ENCODE data around the gene TIMM8B.

DNA sequence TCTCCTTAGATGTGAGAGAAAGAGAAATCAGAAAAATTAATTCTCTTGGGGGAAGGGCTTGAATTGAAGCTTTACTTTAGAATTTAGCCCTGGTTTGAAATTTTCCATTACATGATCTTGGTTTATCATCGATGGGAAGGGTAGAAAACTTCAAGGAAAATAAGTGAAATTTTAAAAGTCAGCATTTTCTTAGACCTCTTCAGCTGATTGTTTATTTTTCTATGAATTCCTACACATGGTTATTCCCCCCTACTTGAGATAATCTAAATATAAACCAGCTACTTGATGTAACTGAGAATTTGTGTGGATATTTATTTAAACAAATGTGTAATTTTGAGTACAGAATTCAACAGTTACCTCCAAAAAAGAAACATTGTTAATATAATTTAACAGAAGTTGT, 23.6 kb downstream of the TIMM8B start:
- TF ChIP-seq, protein P1, sequence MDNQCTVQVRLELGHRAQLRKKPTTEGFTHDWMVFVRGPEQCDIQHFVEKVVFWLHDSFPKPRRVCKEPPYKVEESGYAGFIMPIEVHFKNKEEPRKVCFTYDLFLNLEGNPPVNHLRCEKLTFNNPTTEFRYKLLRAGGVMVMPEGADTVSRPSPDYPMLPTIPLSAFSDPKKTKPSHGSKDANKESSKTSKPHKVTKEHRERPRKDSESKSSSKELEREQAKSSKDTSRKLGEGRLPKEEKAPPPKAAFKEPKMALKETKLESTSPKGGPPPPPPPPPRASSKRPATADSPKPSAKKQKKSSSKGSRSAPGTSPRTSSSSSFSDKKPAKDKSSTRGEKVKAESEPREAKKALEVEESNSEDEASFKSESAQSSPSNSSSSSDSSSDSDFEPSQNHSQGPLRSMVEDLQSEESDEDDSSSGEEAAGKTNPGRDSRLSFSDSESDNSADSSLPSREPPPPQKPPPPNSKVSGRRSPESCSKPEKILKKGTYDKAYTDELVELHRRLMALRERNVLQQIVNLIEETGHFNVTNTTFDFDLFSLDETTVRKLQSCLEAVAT (IDR thresholded peaks at IDR 0.05): no peak
- TF ChIP-seq FOS (IDR thresholded peaks at IDR 0.05; ENCODE audit: borderline replicate concordance, extremely low read depth, insufficient read length): no peak
- no peak for TF ChIP-seq E2F8 (IDR thresholded peaks at IDR 0.05; ENCODE audit: low read depth, partially characterized antibody)
- TF ChIP-seq, protein P2, sequence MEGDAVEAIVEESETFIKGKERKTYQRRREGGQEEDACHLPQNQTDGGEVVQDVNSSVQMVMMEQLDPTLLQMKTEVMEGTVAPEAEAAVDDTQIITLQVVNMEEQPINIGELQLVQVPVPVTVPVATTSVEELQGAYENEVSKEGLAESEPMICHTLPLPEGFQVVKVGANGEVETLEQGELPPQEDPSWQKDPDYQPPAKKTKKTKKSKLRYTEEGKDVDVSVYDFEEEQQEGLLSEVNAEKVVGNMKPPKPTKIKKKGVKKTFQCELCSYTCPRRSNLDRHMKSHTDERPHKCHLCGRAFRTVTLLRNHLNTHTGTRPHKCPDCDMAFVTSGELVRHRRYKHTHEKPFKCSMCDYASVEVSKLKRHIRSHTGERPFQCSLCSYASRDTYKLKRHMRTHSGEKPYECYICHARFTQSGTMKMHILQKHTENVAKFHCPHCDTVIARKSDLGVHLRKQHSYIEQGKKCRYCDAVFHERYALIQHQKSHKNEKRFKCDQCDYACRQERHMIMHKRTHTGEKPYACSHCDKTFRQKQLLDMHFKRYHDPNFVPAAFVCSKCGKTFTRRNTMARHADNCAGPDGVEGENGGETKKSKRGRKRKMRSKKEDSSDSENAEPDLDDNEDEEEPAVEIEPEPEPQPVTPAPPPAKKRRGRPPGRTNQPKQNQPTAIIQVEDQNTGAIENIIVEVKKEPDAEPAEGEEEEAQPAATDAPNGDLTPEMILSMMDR (IDR thresholded peaks at IDR 0.05 in 2 of 3, conservative IDR thresholded peaks at IDR 0.05 in 1 of 3; ENCODE audit: control insufficient read depth in 2 of 3, extremely low read depth in 1 of 3, insufficient read depth in 1 of 3, low read depth in 3 of 3, low read length in 3 of 3): no peak
- TF ChIP-seq NFIC (IDR thresholded peaks at IDR 0.05; ENCODE audit: low read depth, low read length): no peak
